Measurements from ENCODE around the gene COL8A2.

Gene COL8A2

DNA sequence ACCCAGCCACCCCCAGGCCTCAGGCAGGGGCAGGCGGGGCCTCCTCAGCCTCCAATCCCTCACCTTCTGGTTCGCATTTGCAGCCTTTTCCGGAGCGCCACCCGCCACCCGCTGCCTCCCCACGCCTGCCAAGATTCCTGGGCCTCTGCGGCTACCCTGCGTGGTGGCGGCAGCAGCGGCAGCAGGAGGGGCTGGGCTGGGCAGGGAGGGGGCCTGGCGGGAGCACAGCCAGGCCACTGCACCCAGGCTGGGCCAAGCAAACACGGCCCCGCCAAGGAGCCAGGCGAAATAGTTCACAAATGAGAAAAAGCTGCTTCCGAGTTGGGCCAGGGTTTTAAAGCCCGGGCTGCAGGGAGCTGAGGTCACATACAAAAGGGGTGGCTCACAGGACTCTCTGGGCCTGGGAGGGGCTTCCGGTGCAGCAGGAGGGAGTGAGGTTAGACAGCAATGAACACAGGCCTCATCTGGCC lies 9.8 kb downstream of the COL8A2 start:
- no peak overlapping the region for H3K4me2 ChIP-seq (ENCODE audit: low read depth, low read length, poor library complexity, severe bottlenecking)
- H3K9ac ChIP-seq (ENCODE audit: low read length), result no peak overlapping the region

GRCh38 chr1:36114371-36114770 lies 10.7 kb downstream of the COL8A2 start:
- H3K9me3 ChIP-seq (ENCODE audit: insufficient read depth, low read length), result no peaks in the 10 kb centered on the region
- no peaks in the 10 kb centered on the region for H3K79me2 ChIP-seq (ENCODE audit: insufficient read depth, low read length)
- TF ChIP-seq CTCF (IDR thresholded peaks at IDR 0.05; ENCODE audit: insufficient read depth, low read length, poor library complexity, severe bottlenecking), result no peak
- no peak for TF ChIP-seq EZH2phosphoT487 (conservative IDR thresholded peaks at IDR 0.05; ENCODE audit: low read length)
- no peaks in the 10 kb centered on the region for H3K36me3 ChIP-seq (ENCODE audit: low read length)
- no peak overlapping the region for H3K4me3 ChIP-seq (ENCODE audit: insufficient read depth, low read length, poor library complexity, severe bottlenecking)
- no peaks in the 10 kb centered on the region for H3F3A ChIP-seq (ENCODE audit: insufficient read depth)
- H3K27me3 ChIP-seq (ENCODE audit: low read length), result no peaks in the 10 kb centered on the region
- no peak overlapping the region for H2AFZ ChIP-seq (ENCODE audit: low read depth, low read length, severe bottlenecking)
- no peaks in the 10 kb centered on the region for H4K20me1 ChIP-seq (ENCODE audit: low read depth, low read length)
- no peak overlapping the region for H3K4me2 ChIP-seq (ENCODE audit: low read depth, low read length, poor library complexity, severe bottlenecking)
- H3K9me2 ChIP-seq (replicated peaks; ENCODE audit: insufficient read depth, low read length), result no peaks in the 10 kb centered on the region
- no peak overlapping the region for H3K27ac ChIP-seq (ENCODE audit: low read depth, low read length)
- H3K9ac ChIP-seq (ENCODE audit: low read length), result no peak overlapping the region

More for the DNA sequence above, 9.8 kb downstream of the COL8A2 start:
- no peak overlapping the region for H3K4me3 ChIP-seq (ENCODE audit: insufficient read depth, low read length, poor library complexity, severe bottlenecking)
- H3K79me2 ChIP-seq (ENCODE audit: insufficient read depth, low read length), result no peaks in the 10 kb centered on the region
- H4K20me1 ChIP-seq (ENCODE audit: low read depth, low read length), result no peaks in the 10 kb centered on the region
- H3K27ac ChIP-seq (ENCODE audit: low read depth, low read length), result no peak overlapping the region
- no peaks in the 10 kb centered on the region for H3K27me3 ChIP-seq (ENCODE audit: low read length)
- H3K9me3 ChIP-seq (ENCODE audit: insufficient read depth, low read length), result no peaks in the 10 kb centered on the region
- no peaks in the 10 kb centered on the region for H3K36me3 ChIP-seq (ENCODE audit: low read length)
- TF ChIP-seq CTCF (IDR thresholded peaks at IDR 0.05; ENCODE audit: insufficient read depth, low read length, poor library complexity, severe bottlenecking), result no peak
- no peak for TF ChIP-seq EZH2phosphoT487 (conservative IDR thresholded peaks at IDR 0.05; ENCODE audit: low read length)
- no peaks in the 10 kb centered on the region for H3K9me2 ChIP-seq (replicated peaks; ENCODE audit: insufficient read depth, low read length)
- H2AFZ ChIP-seq (ENCODE audit: low read depth, low read length, severe bottlenecking), result no peak overlapping the region
- H3F3A ChIP-seq (ENCODE audit: insufficient read depth), result no peaks in the 10 kb centered on the region

DNA sequence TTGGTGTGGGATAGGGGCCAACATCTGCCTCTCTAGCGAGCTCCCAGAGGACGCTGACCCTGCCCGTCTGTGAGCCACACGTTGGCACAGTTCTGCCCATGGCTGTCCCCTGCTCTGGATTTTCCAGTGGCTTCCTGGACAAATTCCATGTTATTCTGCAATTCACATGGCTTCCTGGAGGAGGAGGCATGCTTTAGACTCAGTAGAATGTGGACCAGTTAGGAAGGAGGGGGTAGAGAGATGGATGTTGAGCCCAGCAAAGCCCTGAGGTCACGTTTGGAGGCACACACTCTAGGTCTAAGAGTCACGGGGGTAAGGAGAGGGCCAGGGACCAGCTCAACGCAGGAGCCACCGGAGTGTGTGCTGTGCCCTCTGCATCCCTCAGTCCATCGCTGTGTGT lies 12.2 kb downstream of the COL8A2 start:
- Histone ChIP-seq H3K27ac (ENCODE audit: low read depth, low read length) (no peak overlapping the region), H3K9me2 (replicated peaks; ENCODE audit: insufficient read depth, low read length) (no peaks in the 10 kb centered on the region), H3K9ac (ENCODE audit: low read length) (no peak overlapping the region), H3F3A (ENCODE audit: insufficient read depth) (no peaks in the 10 kb centered on the region), H3K79me2 (ENCODE audit: insufficient read depth, low read length) (no peaks in the 10 kb centered on the region), H4K20me1 (ENCODE audit: low read depth, low read length) (no peaks in the 10 kb centered on the region), H3K4me3 (ENCODE audit: insufficient read depth, low read length, poor library complexity, severe bottlenecking) (no peak overlapping the region), H3K9me3 (ENCODE audit: insufficient read depth, low read length) (no peaks in the 10 kb centered on the region), H2AFZ (ENCODE audit: low read depth, low read length, severe bottlenecking) (no peak overlapping the region), H3K36me3 (ENCODE audit: low read length) (no peaks in the 10 kb centered on the region), H3K4me2 (ENCODE audit: low read depth, low read length, poor library complexity, severe bottlenecking) (no peak overlapping the region), H3K27me3 (ENCODE audit: low read length) (no peaks in the 10 kb centered on the region)
- no peak for TF ChIP-seq CTCF (IDR thresholded peaks at IDR 0.05; ENCODE audit: insufficient read depth, low read length, poor library complexity, severe bottlenecking)
- no peak for TF ChIP-seq EZH2phosphoT487 (conservative IDR thresholded peaks at IDR 0.05; ENCODE audit: low read length)
